Smooth muscle cell (in vitro differentiated cells): ENCODE measurements around the gene CYTIP. TPM values are rescaled to one million over a fixed set of nuclear protein-coding genes. Genes with fewer than 3 reads are reported as not detected.

Experiments
- DNase-seq: peaks from one replicate; lab custom pipeline; 2025; ENCODE audit not compliant: unreplicated experiment; lab: John Stamatoyannopoulos, UW
- H2AFZ ChIP-seq: fragments of 200-600 bp; sonication (generic); 2 replicates; pipeline ENCODE4 v1.6.0; 2016; ENCODE audit warnings: antibody characterized with exemption, low read depth, mild to moderate bottlenecking
- H3F3A ChIP-seq: fragments of 200-600 bp; sonication (generic); 2 replicates; pipeline ENCODE4 v1.6.0; 2017; ENCODE audit warnings: antibody characterized with exemption, low read depth
- H3K27ac ChIP-seq: fragments of 200-600 bp; sonication (generic); 2 replicates; pipeline ENCODE4 v1.5.1; 2016; ENCODE audit warnings: low read depth, mild to moderate bottlenecking
- H3K27me3 ChIP-seq: fragments of 200-600 bp; sonication (generic); 2 replicates; pipeline ENCODE4 v1.6.1; 2016; ENCODE audit warnings: low read depth, mild to moderate bottlenecking
- H3K36me3 ChIP-seq: fragments of 200-600 bp; sonication (generic); 2 replicates; pipeline ENCODE4 v1.5.1; 2016; ENCODE audit warnings: low read depth
- H3K4me1 ChIP-seq: fragments of 200-600 bp; sonication (generic); 2 replicates; pipeline ENCODE4 v1.5.1; 2016; ENCODE audit warnings: low read depth
- H3K4me2 ChIP-seq: fragments of 200-600 bp; sonication (generic); 2 replicates; pipeline ENCODE4 v1.6.0; 2016; ENCODE audit warnings: mild to moderate bottlenecking
- H3K4me3 ChIP-seq: fragments of 200-600 bp; sonication (generic); 2 replicates; pipeline ENCODE4 v1.5.1; 2016; ENCODE audit warnings: mild to moderate bottlenecking
- H3K79me2 ChIP-seq: fragments of 200-600 bp; sonication (generic); 2 replicates; pipeline ENCODE4 v1.6.0; 2016; ENCODE audit warnings: low read depth, mild to moderate bottlenecking
- H3K9ac ChIP-seq: fragments of 200-600 bp; sonication (generic); 2 replicates; pipeline ENCODE4 v1.6.0; 2016; ENCODE audit warnings: low read depth
- H3K9me3 ChIP-seq: fragments of 200-600 bp; sonication (generic); replicated peaks from 2 replicates; pipeline ENCODE4 v1.5.1; 2016; ENCODE audit warnings: low read depth
- H4K20me1 ChIP-seq: fragments of 200-600 bp; sonication (generic); 2 replicates; pipeline ENCODE4 v1.6.0; 2016; ENCODE audit warnings: low read depth
- WGBS: methylation state at CpG from one replicate; pipeline ENCODE4 v1.1.7; 2016; ENCODE audit warnings: low lambda C conversion rate; 5-methylcytosine and 5-hydroxymethylcytosine counted together
- polyA plus RNA-seq: library from polyadenylated mRNA; unstranded; fragments of >200 nt; fragmentation: Nextera tagmentation; extraction: Ambion mirVana; gene quantifications from 2 replicates; pipeline ENCODE4 v1.2.1, GENCODE V29; 2016
- total RNA-seq: library from RNA; depleted of rRNA; stranded (reverse); fragments of >200 nt; gene quantifications from 2 replicates; pipeline ENCODE4 v1.2.3, GENCODE V29; 2014
- TF ChIP-seq, protein P1 (sequence below): fragments of 200-600 bp; sonication (generic); IDR thresholded peaks from 2 replicates; pipeline ENCODE4 v1.5.1; 2017; ENCODE audit warnings: borderline replicate concordance, mild to moderate bottlenecking, antibody characterized with exemption; ENCODE audit not compliant: insufficient read depth, poor library complexity, severe bottlenecking

CYTIP gene
- total RNA-seq (not detected in 2 replicates), polyA plus RNA-seq (not detected in 2 replicates)

DNA sequence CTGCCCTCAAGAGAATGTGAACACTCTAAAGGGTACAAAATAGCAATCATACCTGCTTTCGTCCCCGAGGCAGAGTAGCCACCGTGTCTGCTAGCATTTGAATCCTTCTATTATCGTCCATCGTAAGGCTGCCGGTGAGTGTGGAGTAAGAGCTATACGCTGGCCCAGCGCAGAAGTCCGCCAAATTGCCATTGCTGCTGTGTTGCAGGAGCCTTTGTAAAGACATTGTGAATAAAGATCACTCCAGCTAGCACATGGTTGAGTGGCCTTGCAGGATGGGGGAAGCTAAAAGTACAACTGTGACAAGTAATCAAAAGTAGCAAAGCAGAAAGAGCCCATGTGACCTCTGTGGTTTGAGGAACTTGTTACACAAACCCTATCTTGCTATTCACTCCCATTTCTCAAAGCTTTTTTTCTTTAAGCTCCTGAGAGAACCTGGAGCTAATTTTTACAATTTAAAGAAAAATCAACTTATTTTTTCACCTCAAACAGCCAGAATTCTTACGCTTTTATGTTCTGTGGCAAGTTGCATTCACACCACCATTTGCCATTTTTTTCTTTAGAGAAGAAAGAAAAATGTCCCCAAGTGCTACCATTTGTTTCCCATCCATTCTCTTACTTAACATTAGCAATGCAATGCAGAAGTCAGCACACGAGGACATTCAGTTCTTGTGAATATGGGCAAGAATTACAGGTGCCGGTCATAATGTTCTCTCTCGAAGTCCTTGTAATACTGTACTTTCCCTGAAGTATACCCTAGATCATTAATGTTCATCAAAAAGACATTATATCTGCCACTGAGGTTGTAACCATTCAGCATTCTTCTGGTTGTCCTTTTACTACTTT, at the start of gene CYTIP:
CYTIP (minus strand) TSS at position 295 of the 846 bp plus-strand sequence; CDS start at position 226, 69 bp downstream.
- no peak for DNase-seq
- H4K20me1 ChIP-seq: no peaks in the 10 kb centered on the region
- TF ChIP-seq, protein P1, sequence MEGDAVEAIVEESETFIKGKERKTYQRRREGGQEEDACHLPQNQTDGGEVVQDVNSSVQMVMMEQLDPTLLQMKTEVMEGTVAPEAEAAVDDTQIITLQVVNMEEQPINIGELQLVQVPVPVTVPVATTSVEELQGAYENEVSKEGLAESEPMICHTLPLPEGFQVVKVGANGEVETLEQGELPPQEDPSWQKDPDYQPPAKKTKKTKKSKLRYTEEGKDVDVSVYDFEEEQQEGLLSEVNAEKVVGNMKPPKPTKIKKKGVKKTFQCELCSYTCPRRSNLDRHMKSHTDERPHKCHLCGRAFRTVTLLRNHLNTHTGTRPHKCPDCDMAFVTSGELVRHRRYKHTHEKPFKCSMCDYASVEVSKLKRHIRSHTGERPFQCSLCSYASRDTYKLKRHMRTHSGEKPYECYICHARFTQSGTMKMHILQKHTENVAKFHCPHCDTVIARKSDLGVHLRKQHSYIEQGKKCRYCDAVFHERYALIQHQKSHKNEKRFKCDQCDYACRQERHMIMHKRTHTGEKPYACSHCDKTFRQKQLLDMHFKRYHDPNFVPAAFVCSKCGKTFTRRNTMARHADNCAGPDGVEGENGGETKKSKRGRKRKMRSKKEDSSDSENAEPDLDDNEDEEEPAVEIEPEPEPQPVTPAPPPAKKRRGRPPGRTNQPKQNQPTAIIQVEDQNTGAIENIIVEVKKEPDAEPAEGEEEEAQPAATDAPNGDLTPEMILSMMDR: no peak
- H3F3A ChIP-seq: no peaks in the 10 kb centered on the region
- H3K36me3 ChIP-seq: no peaks in the 10 kb centered on the region
- no peak within 1 kb of the TSS for H3K9ac ChIP-seq
- no peak within 1 kb of the TSS for H3K4me2 ChIP-seq
- H3K79me2 ChIP-seq: no peaks in the 10 kb centered on the region
- no peaks in the 10 kb centered on the region for H3K9me3 ChIP-seq
- no peak within 1 kb of the TSS for H2AFZ ChIP-seq
- H3K27ac ChIP-seq: no peak within 1 kb of the TSS
- WGBS: 92% methylated on average over 13 of the region's 13 CpGs
- H3K4me1 ChIP-seq: no peaks in the 10 kb centered on the region
- no peak within 1 kb of the TSS for H3K4me3 ChIP-seq
- H3K27me3 ChIP-seq: no peaks in the 10 kb centered on the region

DNA sequence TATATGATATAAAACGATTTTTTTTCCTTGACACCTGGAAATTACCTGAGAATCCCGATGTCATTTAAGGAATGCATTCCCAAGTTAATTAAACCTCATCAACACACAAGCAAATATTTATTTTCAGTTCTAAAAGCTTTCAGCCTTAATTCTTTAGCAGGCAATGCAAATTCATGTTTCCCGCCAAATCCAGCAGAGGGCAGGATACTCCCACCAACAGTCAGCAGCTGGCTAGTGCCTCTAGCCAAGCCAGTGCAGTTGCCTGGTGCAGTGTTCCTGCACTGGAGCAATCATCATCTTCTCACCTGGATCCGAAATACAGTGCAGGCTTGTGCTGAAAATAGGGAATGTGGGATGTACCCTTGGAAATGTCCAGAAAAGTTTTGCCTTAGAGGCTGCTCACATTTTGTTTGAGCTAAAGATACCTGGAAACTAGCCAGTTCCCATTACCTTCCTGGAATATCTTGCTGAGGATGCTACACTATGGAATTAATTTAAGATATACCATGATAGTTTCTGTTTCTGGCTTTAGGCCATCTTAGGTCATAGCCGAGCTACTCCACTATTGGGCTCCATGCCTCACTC, 48.4 kb upstream of the CYTIP start:
- Histone ChIP-seq H2AFZ (no peak overlapping the region), H4K20me1 (no peaks in the 10 kb centered on the region), H3K79me2 (no peaks in the 10 kb centered on the region), H3K4me2 (no peak overlapping the region), H3K27ac (no peak overlapping the region), H3F3A (no peaks in the 10 kb centered on the region), H3K4me1 (no peaks in the 10 kb centered on the region), H3K27me3 (peaks cover 19% of the 10 kb centered on the region), H3K9ac (no peak overlapping the region), H3K4me3 (no peak overlapping the region), H3K36me3 (no peaks in the 10 kb centered on the region), H3K9me3 (no peaks in the 10 kb centered on the region)
- WGBS: 16% methylated on average over 5 of the region's 5 CpGs
- DNase-seq: peak; percentile 2
- TF ChIP-seq, protein P1: peak; percentile 67

DNA sequence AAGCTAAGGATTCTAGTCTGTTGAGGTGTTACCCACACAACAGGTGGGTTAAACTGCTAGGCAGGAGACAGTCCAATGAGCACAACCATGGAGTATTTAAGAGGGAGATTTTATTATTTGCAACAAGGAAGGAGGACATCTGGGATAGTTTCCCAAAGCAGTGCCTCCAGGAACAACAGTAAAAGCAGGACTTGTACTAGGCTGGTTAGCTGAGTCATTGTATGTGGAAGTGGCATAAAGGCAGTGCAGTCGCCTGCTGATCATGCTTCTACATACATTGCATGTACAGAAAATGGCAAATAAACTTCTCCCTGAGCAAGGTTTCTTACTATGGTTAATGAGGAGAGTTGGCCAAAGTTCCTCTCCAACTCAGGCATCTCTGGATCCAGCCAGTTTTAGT, 46.1 kb upstream of the CYTIP start:
- no peaks in the 10 kb centered on the region for H4K20me1 ChIP-seq
- no peaks in the 10 kb centered on the region for H3K36me3 ChIP-seq
- H3K4me1 ChIP-seq: no peaks in the 10 kb centered on the region
- no peaks in the 10 kb centered on the region for H3K9me3 ChIP-seq
- H3K27ac ChIP-seq: no peak overlapping the region
- WGBS: 93% methylated on average over 1 of the region's 1 CpG
- no peak overlapping the region for H3K4me3 ChIP-seq
- TF ChIP-seq, protein P1: no peak
- H3K9ac ChIP-seq: no peak overlapping the region
- H3K79me2 ChIP-seq: no peaks in the 10 kb centered on the region
- DNase-seq: no peak
- no peak overlapping the region for H3K4me2 ChIP-seq
- H3K27me3 ChIP-seq: peaks cover 19% of the 10 kb centered on the region
- H3F3A ChIP-seq: no peaks in the 10 kb centered on the region
- no peak overlapping the region for H2AFZ ChIP-seq
